ENCODE measurements around the gene SDK1. TPM values are rescaled to one million over a fixed set of nuclear protein-coding genes. Genes with fewer than 3 reads are reported as not detected.
"Not testable (repeated sequence)": the region's sequence is repeated elsewhere in the genome, so short reads cannot be mapped to it uniquely, and the experiment has no call there.

Gene SDK1
- total and polyA plus RNA-seq, 7 experiments from 2014 or later: 0.07 to 2.5 (median 0.54) TPM

GRCh38 chr7:3753868-3754267, 452.8 kb downstream of the SDK1 start:
- DNase-seq (no peak), ATAC-seq (no peak)
- H3K4me1 Mint-ChIP-seq: no peaks in the 10 kb centered on the region
- H3K27me3 ChIP-seq (ENCODE audit: control insufficient read depth in 2 of 2, insufficient read depth in 2 of 2, low read length in 2 of 2): no peaks in the 10 kb centered on the region
- no peak overlapping the region for H3K27ac ChIP-seq (ENCODE audit: low read depth, low read length)
- peaks cover 0 to 4% (median 0%) of the 10 kb centered on the region in 5 donors for H3K27me3 Mint-ChIP-seq
- no peak overlapping the region for H3K27ac Mint-ChIP-seq
- no peaks in the 10 kb centered on the region for H3K4me1 ChIP-seq (ENCODE audit: control insufficient read depth in 2 of 2, insufficient read depth in 2 of 2, low read length in 2 of 2)
- ChIA-PET POLR2A (no interaction called here), CTCF (no interaction called here)
- H3K4me3 Mint-ChIP-seq: no peak overlapping the region
- H3K4me3 ChIP-seq (ENCODE audit: low read length): no peak overlapping the region
- H3K36me3 Mint-ChIP-seq: peaks cover 0 to 5% (median 0%) of the 10 kb centered on the region in 5 donors
- H3K9me3 ChIP-seq (ENCODE audit: control insufficient read depth in 2 of 3, low read length in 3 of 3): no peaks in the 10 kb centered on the region
- intact Hi-C loops (cut with micrococcal nuclease): no loop called here
- H3K9me3 Mint-ChIP-seq: peaks cover 0 to 2% (median 0%) of the 10 kb centered on the region in 11 donors
- H3K36me3 ChIP-seq (ENCODE audit: control insufficient read depth in 2 of 3, insufficient read depth in 3 of 3, low read length in 3 of 3): no peaks in the 10 kb centered on the region

- ATAC-seq: no peak
- Mint-ChIP-seq H3K9me3 (peaks cover 0 to 2% (median 0%) of the 10 kb centered on the region in 11 donors), H3K4me3 (no peak overlapping the region), H3K36me3 (peaks cover 0 to 5% (median 0%) of the 10 kb centered on the region in 5 donors), H3K27me3 (peaks cover 0 to 4% (median 0%) of the 10 kb centered on the region in 5 donors), H3K4me1 (no peaks in the 10 kb centered on the region), H3K27ac (no peak overlapping the region)
- ChIA-PET POLR2A (no interaction called here), CTCF (no interaction called here)
- no peaks in the 10 kb centered on the region for H3K27me3 ChIP-seq (ENCODE audit: control insufficient read depth in 2 of 2, insufficient read depth in 2 of 2, low read length in 2 of 2)
- no peaks in the 10 kb centered on the region for H3K4me1 ChIP-seq (ENCODE audit: control insufficient read depth in 2 of 2, insufficient read depth in 2 of 2, low read length in 2 of 2)
- no peaks in the 10 kb centered on the region for H3K9me3 ChIP-seq (ENCODE audit: control insufficient read depth in 2 of 3, low read length in 3 of 3)
- H3K36me3 ChIP-seq (ENCODE audit: control insufficient read depth in 2 of 3, insufficient read depth in 3 of 3, low read length in 3 of 3): no peaks in the 10 kb centered on the region
- no peak overlapping the region for H3K4me3 ChIP-seq (ENCODE audit: low read length)
- no peak for DNase-seq
- intact Hi-C loops (cut with micrococcal nuclease): no loop called here
- H3K27ac ChIP-seq (ENCODE audit: low read depth, low read length): no peak overlapping the region
These were observed 453.7 kb downstream of the SDK1 start for GRCh38 chr7:3754493-3755341.

GRCh38 chr7:3755778-3756453, 454.9 kb downstream of the SDK1 start:
- H3K4me3 Mint-ChIP-seq; H3K9me3 ChIP-seq (ENCODE audit: control insufficient read depth in 2 of 3, low read length in 3 of 3); H3K4me1 Mint-ChIP-seq; intact Hi-C loops (cut with micrococcal nuclease); H3K27ac Mint-ChIP-seq; POLR2A ChIA-PET; H3K4me1 ChIP-seq (ENCODE audit: control insufficient read depth in 2 of 2, insufficient read depth in 2 of 2, low read length in 2 of 2); H3K36me3 Mint-ChIP-seq; H3K27ac ChIP-seq (ENCODE audit: low read depth, low read length); H3K27me3 Mint-ChIP-seq; H3K4me3 ChIP-seq (ENCODE audit: low read length); ATAC-seq; H3K27me3 ChIP-seq (ENCODE audit: control insufficient read depth in 2 of 2, insufficient read depth in 2 of 2, low read length in 2 of 2); H3K36me3 ChIP-seq (ENCODE audit: control insufficient read depth in 2 of 3, insufficient read depth in 3 of 3, low read length in 3 of 3); CTCF ChIA-PET; DNase-seq; H3K9me3 Mint-ChIP-seq: not testable (repeated sequence)

- ChIA-PET CTCF (no interaction called here), POLR2A (no interaction called here)
- Mint-ChIP-seq H3K36me3 (peaks cover 0 to 5% (median 0%) of the 10 kb centered on the region in 5 donors), H3K4me3 (no peak overlapping the region), H3K27ac (no peak overlapping the region), H3K27me3 (peaks cover 0 to 4% (median 0%) of the 10 kb centered on the region in 5 donors), H3K4me1 (no peaks in the 10 kb centered on the region), H3K9me3 (peaks cover 0 to 2% (median 0%) of the 10 kb centered on the region in 11 donors)
- intact Hi-C loops (cut with micrococcal nuclease): no loop called here
- H3K27me3 ChIP-seq (ENCODE audit: control insufficient read depth in 2 of 2, insufficient read depth in 2 of 2, low read length in 2 of 2): no peaks in the 10 kb centered on the region
- no peak overlapping the region for H3K27ac ChIP-seq (ENCODE audit: low read depth, low read length)
- no peak overlapping the region for H3K4me3 ChIP-seq (ENCODE audit: low read length)
- DNase-seq (no peak), ATAC-seq (no peak)
- H3K9me3 ChIP-seq (ENCODE audit: control insufficient read depth in 2 of 3, low read length in 3 of 3): no peaks in the 10 kb centered on the region
- H3K4me1 ChIP-seq (ENCODE audit: control insufficient read depth in 2 of 2, insufficient read depth in 2 of 2, low read length in 2 of 2): no peaks in the 10 kb centered on the region
- H3K36me3 ChIP-seq (ENCODE audit: control insufficient read depth in 2 of 3, insufficient read depth in 3 of 3, low read length in 3 of 3): no peaks in the 10 kb centered on the region
These were observed 456.0 kb downstream of the SDK1 start for GRCh38 chr7:3757059-3757458.

DNA sequence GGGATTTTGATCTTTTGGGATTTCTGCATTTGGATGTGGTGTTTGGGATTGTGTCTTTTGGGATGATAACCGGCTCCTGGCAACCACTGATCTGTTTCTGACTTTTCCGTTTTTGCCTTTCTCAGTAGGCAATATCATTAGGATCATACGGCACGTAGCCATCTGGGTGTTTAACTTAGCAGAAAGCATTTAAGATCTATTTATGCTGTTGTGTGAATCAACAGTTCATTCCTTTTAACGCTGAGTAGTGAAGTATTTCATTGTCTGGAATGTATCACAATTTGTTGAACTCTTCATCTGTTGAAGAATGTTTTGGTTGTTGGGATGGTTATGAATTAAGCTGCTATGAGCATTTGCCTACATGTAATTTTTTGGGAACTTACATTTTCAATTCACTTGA, 459.6 kb downstream of the SDK1 start:
- Histone ChIP-seq H3K27ac (ENCODE audit: low read depth, low read length) (no peak overlapping the region), H3K36me3 (ENCODE audit: control insufficient read depth in 2 of 3, insufficient read depth in 3 of 3, low read length in 3 of 3) (no peaks in the 10 kb centered on the region), H3K9me3 (ENCODE audit: control insufficient read depth in 2 of 3, low read length in 3 of 3) (no peaks in the 10 kb centered on the region), H3K4me1 (ENCODE audit: control insufficient read depth in 2 of 2, insufficient read depth in 2 of 2, low read length in 2 of 2) (no peaks in the 10 kb centered on the region), H3K27me3 (ENCODE audit: control insufficient read depth in 2 of 2, insufficient read depth in 2 of 2, low read length in 2 of 2) (no peaks in the 10 kb centered on the region), H3K4me3 (ENCODE audit: low read length) (no peak overlapping the region)
- Mint-ChIP-seq H3K27ac (no peak overlapping the region), H3K36me3 (peaks cover 0 to 5% (median 0%) of the 10 kb centered on the region in 5 donors), H3K4me1 (no peaks in the 10 kb centered on the region), H3K4me3 (no peak overlapping the region), H3K27me3 (peaks cover 0 to 4% (median 0%) of the 10 kb centered on the region in 5 donors), H3K9me3 (peaks cover 0 to 2% (median 0%) of the 10 kb centered on the region in 11 donors)
- no peak for DNase-seq
- no peak for ATAC-seq
- CTCF ChIA-PET: no interaction called here
- intact Hi-C loops (cut with micrococcal nuclease): no loop called here
- POLR2A ChIA-PET: interaction anchor here (0.7 kb wide), 1 partner anchor 275 kb away, joined by 3 read pairs; no protein-coding TSS in a partner anchor

GRCh38 chr7:3762146-3762831, 461.2 kb downstream of the SDK1 start:
- no peak for DNase-seq
- H3K36me3 ChIP-seq (ENCODE audit: control insufficient read depth in 2 of 3, insufficient read depth in 3 of 3, low read length in 3 of 3): no peaks in the 10 kb centered on the region
- no peak for ATAC-seq
- H3K9me3 ChIP-seq (ENCODE audit: control insufficient read depth in 2 of 3, low read length in 3 of 3): no peaks in the 10 kb centered on the region
- CTCF ChIA-PET: no interaction called here
- H3K27me3 Mint-ChIP-seq: peaks cover 0 to 5% (median 0%) of the 10 kb centered on the region in 5 donors
- H3K27ac Mint-ChIP-seq: no peak overlapping the region
- POLR2A ChIA-PET: no interaction called here
- H3K4me3 Mint-ChIP-seq: no peak overlapping the region
- no peaks in the 10 kb centered on the region for H3K9me3 Mint-ChIP-seq
- intact Hi-C loops (cut with micrococcal nuclease): no loop called here
- H3K27me3 ChIP-seq (ENCODE audit: control insufficient read depth in 2 of 2, insufficient read depth in 2 of 2, low read length in 2 of 2): no peaks in the 10 kb centered on the region
- no peaks in the 10 kb centered on the region for H3K4me1 Mint-ChIP-seq
- no peak overlapping the region for H3K4me3 ChIP-seq (ENCODE audit: low read length)
- H3K4me1 ChIP-seq (ENCODE audit: control insufficient read depth in 2 of 2, insufficient read depth in 2 of 2, low read length in 2 of 2): no peaks in the 10 kb centered on the region
- H3K36me3 Mint-ChIP-seq: no peaks in the 10 kb centered on the region
- H3K27ac ChIP-seq (ENCODE audit: low read depth, low read length): no peak overlapping the region

Measured in naive thymus-derived CD4-positive, alpha-beta T cell (primary cell).